Brain microvascular endothelial cell (primary cell): Measurements from ENCODE around the gene OR2T6.
"Not testable (repeated sequence)": the region's sequence is repeated elsewhere in the genome, so short reads cannot be mapped to it uniquely, and the experiment has no call there.

Source experiments
- DNase-seq: peaks from one replicate; pipeline ENCODE4 v3.0.0-alpha.2; 2020
- H3K27ac ChIP-seq: fragments of 250-450 bp; sonication (Bioruptor Pico); 2 replicates; pipeline ENCODE4 v1.5.1; 2020; ENCODE audit warnings: mild to moderate bottlenecking, moderate library complexity
- H3K27me3 ChIP-seq: fragments of 250-450 bp; sonication (Bioruptor Pico); replicated peaks from 2 replicates; pipeline ENCODE4 v1.5.1; 2020; ENCODE audit warnings: mild to moderate bottlenecking
- H3K36me3 ChIP-seq: fragments of 250-450 bp; sonication (Bioruptor Pico); replicated peaks from 2 replicates; pipeline ENCODE4 v1.5.1; 2020; ENCODE audit warnings: mild to moderate bottlenecking
- H3K4me3 ChIP-seq: 2 replicates; pipeline ENCODE4 v1.5.1; 2011; ENCODE audit warnings: low read depth, mild to moderate bottlenecking, control low read depth, low read length, moderate library complexity
- CTCF ChIP-seq: IDR thresholded peaks from 2 replicates; pipeline ENCODE4 v1.5.1; 2011; ENCODE audit warnings: low read depth, mild to moderate bottlenecking, moderate library complexity, low read length, control low read depth, inconsistent platforms; ENCODE audit errors: missing control alignments
- in situ Hi-C: cut with HindIII; loops from 2 replicates; pipeline ENCODE4 v1.10.0; 2017; ENCODE audit warnings: low sequenced_read_pairs, low pct_ligation_motif_present

Gene OR2T6

GRCh38 chr1:248417854-248418253 is 42.3 kb downstream of the OR2T6 start:
- H3K4me3 ChIP-seq: no peak overlapping the region
- H3K36me3 ChIP-seq: no peaks in the 10 kb centered on the region
- no peak for TF ChIP-seq CTCF
- no peak overlapping the region for H3K27ac ChIP-seq
- no peak for DNase-seq
- no peaks in the 10 kb centered on the region for H3K27me3 ChIP-seq
- in situ Hi-C loops: no loop called here

GRCh38 chr1:248421384-248421783 is 45.8 kb downstream of the OR2T6 start:
- in situ Hi-C loops: no loop called here
- no peak overlapping the region for H3K27ac ChIP-seq
- no peak for DNase-seq
- no peaks in the 10 kb centered on the region for H3K36me3 ChIP-seq
- no peak for TF ChIP-seq CTCF
- no peaks in the 10 kb centered on the region for H3K27me3 ChIP-seq
- H3K4me3 ChIP-seq: no peak overlapping the region

GRCh38 chr1:248427526-248428191 is 52.1 kb downstream of the OR2T6 start:
- in situ Hi-C loops, H3K27me3 ChIP-seq, H3K4me3 ChIP-seq, DNase-seq, H3K36me3 ChIP-seq, H3K27ac ChIP-seq: not testable (repeated sequence)

- DNase-seq, in situ Hi-C loops: not testable (repeated sequence)
Observed at GRCh38 chr1:248428192-248428533, 52.6 kb downstream of the OR2T6 start.

GRCh38 chr1:248431683-248432082 is 56.1 kb downstream of the OR2T6 start:
- in situ Hi-C loops, H3K27ac ChIP-seq, H3K36me3 ChIP-seq, H3K4me3 ChIP-seq, DNase-seq, H3K27me3 ChIP-seq: not testable (repeated sequence)

More at GRCh38 chr1:248428192-248428533, 52.6 kb downstream of the OR2T6 start:
- not testable (repeated sequence) for H3K4me3 ChIP-seq, H3K27ac ChIP-seq, H3K27me3 ChIP-seq, H3K36me3 ChIP-seq

GRCh38 chr1:248432201-248432600 is 56.7 kb downstream of the OR2T6 start:
- H3K27ac ChIP-seq, H3K27me3 ChIP-seq, H3K4me3 ChIP-seq, in situ Hi-C loops, H3K36me3 ChIP-seq, DNase-seq: not testable (repeated sequence)

GRCh38 chr1:248433811-248434415 is 58.4 kb downstream of the OR2T6 start:
- H3K27me3 ChIP-seq, in situ Hi-C loops, DNase-seq, H3K27ac ChIP-seq, H3K36me3 ChIP-seq, H3K4me3 ChIP-seq: not testable (repeated sequence)

GRCh38 chr1:248434913-248435312 is 59.4 kb downstream of the OR2T6 start:
- H3K36me3 ChIP-seq, DNase-seq, H3K27ac ChIP-seq, in situ Hi-C loops, H3K4me3 ChIP-seq, H3K27me3 ChIP-seq: not testable (repeated sequence)

GRCh38 chr1:248436303-248436702 is 60.8 kb downstream of the OR2T6 start:
- in situ Hi-C loops, DNase-seq, H3K27ac ChIP-seq, H3K36me3 ChIP-seq, H3K27me3 ChIP-seq, H3K4me3 ChIP-seq: not testable (repeated sequence)

- H3K36me3 ChIP-seq, DNase-seq, in situ Hi-C loops, H3K4me3 ChIP-seq, H3K27me3 ChIP-seq, H3K27ac ChIP-seq: not testable (repeated sequence)
Observed at GRCh38 chr1:248438668-248439067, 63.1 kb downstream of the OR2T6 start.

- DNase-seq, H3K36me3 ChIP-seq, H3K27ac ChIP-seq, in situ Hi-C loops, H3K27me3 ChIP-seq, H3K4me3 ChIP-seq: not testable (repeated sequence)
Observed at GRCh38 chr1:248439283-248439682, 63.7 kb downstream of the OR2T6 start.
